ENCODE measurements around the gene OR1K1.
"Not testable (repeated sequence)": the region's sequence is repeated elsewhere in the genome, so short reads cannot be mapped to it uniquely, and the experiment has no call there.

GRCh38 chr9:122809261-122809660 is 9.3 kb downstream of the OR1K1 start:
- TF ChIP-seq CTCF (IDR thresholded peaks at IDR 0.05; ENCODE audit: poor library complexity); EZH2 (IDR thresholded peaks at IDR 0.05; ENCODE audit: borderline replicate concordance); EZH2phosphoT487 (IDR thresholded peaks at IDR 0.05; ENCODE audit: low read depth, severe bottlenecking, unreplicated experiment): not testable (repeated sequence)
